IMR-90 (cell line): ENCODE measurements around the gene PLTP. TPM values are rescaled to one million over a fixed set of nuclear protein-coding genes. Genes with fewer than 3 reads are reported as not detected.

Experiments used
- ATAC-seq: fragments of 200-7000 bp; cut with Tn5 transposase; 2 replicates; pipeline ENCODE4 v1.9.1; 2020; ENCODE audit warnings: low read depth, mild to moderate bottlenecking, moderate library complexity
- BruUV-seq: library from RNA; stranded (reverse); fragments of 400-500 nt; replicated peaks from 2 replicates; lab custom pipeline; 2021; lab: Mats Ljungman, UMichigan
- CTCF ChIA-PET: fragments of 300-600 bp; formaldehyde crosslinking; extraction: SDS; loops from one replicate; lab custom pipeline; 2021; ENCODE audit warnings: antibody characterized with exemption; lab: Yijun Ruan, JAX
- POLR2A ChIA-PET: fragments of 300-600 bp; sonication (Branson Sonifier 250); formaldehyde crosslinking; loops from one replicate; lab custom pipeline; 2022; ENCODE audit warnings: antibody characterized with exemption; ENCODE audit not compliant: unreplicated experiment; lab: Charles Lee
- DNase-seq: peaks from one replicate; pipeline ENCODE4 v3.0.0; 2013
- H2AFZ ChIP-seq: replicated peaks from 2 replicates; pipeline ENCODE3; 2013; ENCODE audit warnings: low read length, mild to moderate bottlenecking; ENCODE audit not compliant: poor library complexity
- H2AK5ac ChIP-seq: 2 replicates; pipeline ENCODE4 v1.6.1; 2013; ENCODE audit warnings: low read depth, low read length, inconsistent platforms
- H2AK9ac ChIP-seq: replicated peaks from 2 replicates; pipeline ENCODE3; 2013; ENCODE audit warnings: mild to moderate bottlenecking, low read depth, low read length, moderate library complexity; ENCODE audit not compliant: poor library complexity
- H2BK120ac ChIP-seq: 2 replicates; pipeline ENCODE4 v1.6.1; 2013; ENCODE audit warnings: low read depth, low read length, inconsistent platforms
- H2BK15ac ChIP-seq: 3 replicates; pipeline ENCODE4 v1.6.1; 2013; ENCODE audit warnings: low read depth, low read length, inconsistent platforms
- H2BK20ac ChIP-seq: 2 replicates; pipeline ENCODE4 v1.6.1; 2013; ENCODE audit warnings: low read depth, mild to moderate bottlenecking, inconsistent platforms, low read length, moderate library complexity
- H2BK5ac ChIP-seq: 2 replicates; pipeline ENCODE4 v1.6.1; 2013; ENCODE audit warnings: mild to moderate bottlenecking, low read depth, low read length, inconsistent platforms; ENCODE audit not compliant: poor library complexity, severe bottlenecking
- H3K14ac ChIP-seq: replicated peaks from 2 replicates; pipeline ENCODE4 v1.6.1; 2013; ENCODE audit warnings: low read depth, low read length, inconsistent platforms
- H3K18ac ChIP-seq: 2 replicates; pipeline ENCODE4 v1.6.1; 2013; ENCODE audit warnings: low read depth, low read length, control low read depth
- H3K23ac ChIP-seq: 2 replicates; pipeline ENCODE4 v1.6.1; 2013; ENCODE audit warnings: low read depth, low read length, inconsistent platforms
- H3K27ac ChIP-seq: 2 replicates; pipeline ENCODE4 v1.5.1; 2013; ENCODE audit warnings: mild to moderate bottlenecking, control low read depth, low read length; ENCODE audit not compliant: insufficient read depth
- H3K27me3 ChIP-seq: 2 replicates; pipeline ENCODE4 v1.6.1; 2013; ENCODE audit warnings: low read length; ENCODE audit not compliant: control insufficient read depth, insufficient read depth
- H3K36me3 ChIP-seq: 2 replicates; pipeline ENCODE4 v1.6.1; 2013; ENCODE audit warnings: low read length, mixed read lengths; ENCODE audit not compliant: control insufficient read depth, insufficient read depth
- H3K4ac ChIP-seq: 2 replicates; pipeline ENCODE4 v1.6.1; 2013; ENCODE audit warnings: low read depth, low read length, inconsistent platforms
- H3K4me1 ChIP-seq: 2 replicates; pipeline ENCODE4 v1.6.1; 2013; ENCODE audit warnings: low read length, mixed read lengths; ENCODE audit not compliant: control insufficient read depth, insufficient read depth
- H3K4me2 ChIP-seq: 2 replicates; pipeline ENCODE4 v1.6.1; 2013; ENCODE audit warnings: low read depth, mild to moderate bottlenecking, control low read depth, low read length, moderate library complexity
- H3K4me3 ChIP-seq: 2 replicates; pipeline ENCODE4 v1.5.1; 2013; ENCODE audit warnings: low read depth, mild to moderate bottlenecking, control low read depth, low read length, moderate library complexity; ENCODE audit not compliant: insufficient read depth
- H3K56ac ChIP-seq: 2 replicates; pipeline ENCODE4 v1.6.1; 2013; ENCODE audit warnings: low read length, inconsistent platforms; ENCODE audit not compliant: insufficient read depth; ENCODE audit errors: extremely low read depth
- H3K79me1 ChIP-seq, 2 experiments: 2 replicates each; pipeline ENCODE4 v1.6.1; 2013; ENCODE audit warnings: low read length in 2 of 2, inconsistent platforms in 1 of 2, low read depth in 1 of 2
- H3K9ac ChIP-seq: 2 replicates; pipeline ENCODE4 v1.6.1; 2013; ENCODE audit warnings: low read depth, low read length, control low read depth
- H3K9me1 ChIP-seq: 2 replicates; pipeline ENCODE4 v1.6.1; 2013; ENCODE audit warnings: low read length, inconsistent platforms; ENCODE audit not compliant: insufficient read depth
- H3K9me3 ChIP-seq: 2 replicates; pipeline ENCODE4 v1.6.1; 2013; ENCODE audit warnings: low read length; ENCODE audit not compliant: control insufficient read depth, insufficient read depth
- H4K20me1 ChIP-seq: 2 replicates; pipeline ENCODE4 v1.6.1; 2013; ENCODE audit warnings: low read length, inconsistent platforms; ENCODE audit not compliant: insufficient read depth
- H4K5ac ChIP-seq: 2 replicates; pipeline ENCODE4 v1.6.1; 2013; ENCODE audit warnings: mild to moderate bottlenecking, low read depth, low read length, control low read depth
- H4K8ac ChIP-seq, 2 experiments: 2 replicates each; pipeline ENCODE4 v1.6.1; 2013; ENCODE audit warnings: low read depth in 2 of 2, low read length in 2 of 2, control low read depth in 1 of 2, inconsistent platforms in 1 of 2
- H4K91ac ChIP-seq: 2 replicates; pipeline ENCODE4 v1.6.1; 2013; ENCODE audit warnings: low read depth, low read length, inconsistent platforms; ENCODE audit not compliant: insufficient read depth
- FOS ChIP-seq: fragments of 150-350 bp; IDR thresholded peaks from 2 replicates; pipeline ENCODE4 v1.6.1; 2016; ENCODE audit warnings: low read depth, low read length
- MAZ ChIP-seq: IDR thresholded peaks from 2 replicates; pipeline ENCODE4 v1.6.1; 2012; ENCODE audit warnings: low read depth, mild to moderate bottlenecking, low read length, improper control_type of control experiment, moderate library complexity, borderline replicate concordance
- POLR2A ChIP-seq: IDR thresholded peaks from 2 replicates; pipeline ENCODE4 v1.6.1; 2012; ENCODE audit warnings: mild to moderate bottlenecking, low read depth, low read length
- RFX5 ChIP-seq: IDR thresholded peaks from 2 replicates; pipeline ENCODE4 v1.8.0; 2012; ENCODE audit warnings: low read depth, mild to moderate bottlenecking, low read length, moderate library complexity
- WGBS, 2 experiments: methylation state at CpG; one replicate each; pipeline versions ENCODE4 v1.1.5 to v1.1.7; 2013; ENCODE audit warnings: missing lambda C conversion rate in 2 of 2; ENCODE audit not compliant: insufficient read length in 1 of 2; ENCODE audit errors: extremely low coverage in 2 of 2; 5-methylcytosine and 5-hydroxymethylcytosine counted together
- dilution Hi-C: fragments of 300-500 bp; cut with HindIII; formaldehyde crosslinking; loops from one replicate; pipeline ENCODE4 v1.14.3; 2018; ENCODE audit warnings: low sequenced_read_pairs; ENCODE audit not compliant: unreplicated experiment
- in situ Hi-C: fragments of 300-500 bp; cut with MboI; formaldehyde crosslinking; loops from 3 replicates; pipeline ENCODE4 v1.14.3; 2019; ENCODE audit warnings: low sequenced_read_pairs, inconsistent platforms, mixed read lengths
- intact Hi-C: fragments of 100-400 bp; cut with micrococcal nuclease; formaldehyde crosslinking; loops from 2 replicates; pipeline ENCODE4 v1.10.0; 2022
- polyA plus RNA-seq, 3 experiments: library from polyadenylated mRNA; depleted of rRNA; stranded (reverse); fragments of >200 nt; gene quantifications; 2 replicates each; pipeline ENCODE4 v1.2.3, GENCODE V29; 2012; ENCODE audit warnings: low replicate concordance in 1 of 3
- total RNA-seq: library from RNA; depleted of rRNA; stranded (reverse); fragments of >200 nt; gene quantifications from 2 replicates; pipeline ENCODE4 v1.2.3, GENCODE V29; 2012

Gene PLTP
- total and polyA plus RNA-seq, 2 of the 4 experiments (the other 2 are of a cell fraction): 5.4 to 55.8 TPM

DNA sequence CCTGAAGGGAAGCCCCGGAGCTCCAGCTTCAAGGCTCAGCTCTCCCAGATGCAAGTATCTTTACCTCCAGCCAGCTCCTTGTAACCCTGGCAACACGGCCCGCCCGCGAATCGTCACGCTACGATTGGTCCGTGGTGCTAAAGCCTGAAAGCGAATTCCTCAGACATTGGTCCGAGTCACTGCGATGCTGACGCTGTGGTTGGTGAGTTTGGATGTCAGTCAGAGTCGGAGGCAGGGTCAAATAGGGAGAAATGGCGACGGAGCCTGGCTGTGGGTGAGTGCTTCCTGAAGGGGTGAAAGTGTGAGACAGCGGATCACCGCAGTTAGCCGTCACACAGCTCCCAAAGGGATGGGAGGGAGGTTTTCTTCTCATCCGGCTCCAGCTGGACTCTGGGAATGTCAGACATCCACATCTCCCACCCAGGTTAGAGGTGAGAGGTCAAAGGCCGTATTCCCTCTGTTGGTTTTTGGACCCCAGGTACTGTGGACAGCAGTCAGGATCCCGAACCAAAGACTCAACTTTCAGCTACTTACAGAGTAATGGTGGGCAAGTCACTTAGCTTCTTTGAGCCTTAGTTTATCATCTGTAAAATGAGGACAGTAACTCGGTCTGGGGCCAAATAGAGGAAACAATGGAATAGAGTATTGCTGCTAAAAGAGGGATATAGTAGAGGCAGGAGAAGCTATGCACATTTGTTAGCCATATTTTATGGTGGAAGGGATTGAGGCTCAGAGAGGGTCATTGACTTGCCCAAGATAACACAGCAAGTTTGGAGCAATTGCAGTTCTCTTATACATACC is 30.8 kb downstream of the PLTP start, which contains the start of gene ZSWIM1:
ZSWIM1 (plus strand) TSS at position 240 of the 801 bp plus-strand sequence. CDS start 1,366 bp downstream, outside the sequence.
- BruUV-seq: no TSS peak
- CTCF ChIA-PET: interaction anchor here (0.6 to 1.0 kb wide), 2 partner anchors 9 to 52 kb away, joined by 3 to 5 read pairs; no protein-coding TSS in a partner anchor
- ATAC-seq: peak; percentile 98

More for the DNA sequence above, 30.8 kb downstream of the PLTP start, which contains the start of gene ZSWIM1:
- Histone ChIP-seq H3K36me3 (peaks cover 35% of the 10 kb centered on the region), H3K9ac (peak within 1 kb of the TSS; percentile 83), H3K14ac (peak within 1 kb of the TSS; percentile 96), H4K91ac (peak within 1 kb of the TSS; percentile 87), H3K27me3 (no peaks in the 10 kb centered on the region), H2BK120ac (peak within 1 kb of the TSS; percentile 26; the same call in 1 of the 2 replicates), H3K4me2 (peak within 1 kb of the TSS; percentile 82), H3K18ac (peak within 1 kb of the TSS; percentile 12), H3K79me1 (peaks cover 11 to 37% of the 10 kb centered on the region in 2 experiments; a peak in 3 of 4 replicates), H2BK15ac (peak within 1 kb of the TSS; percentile 45; the same call in 1 of the 3 replicates), H2AFZ (peak within 1 kb of the TSS; percentile 96), H3K4me1 (peaks cover 2% of the 10 kb centered on the region; the same call in 1 of the 2 replicates), H2AK9ac (peak within 1 kb of the TSS; percentile 98), H2AK5ac (peak within 1 kb of the TSS; percentile 87), H3K27ac (peak within 1 kb of the TSS; percentile 72), H3K4me3 (peak within 1 kb of the TSS; percentile 52), H4K8ac (peak within 1 kb of the TSS; percentile 85 to 99), H3K4ac (peak within 1 kb of the TSS; percentile 88), H3K23ac (peak within 1 kb of the TSS; percentile 87), H3K56ac (peak within 1 kb of the TSS; percentile 95), H3K9me3 (no peaks in the 10 kb centered on the region), H4K20me1 (no peaks in the 10 kb centered on the region; the same call in 1 of the 2 replicates), H3K9me1 (peaks cover 4% of the 10 kb centered on the region), H4K5ac (peak within 1 kb of the TSS; percentile 77), H2BK5ac (peak within 1 kb of the TSS; percentile 48), H2BK20ac (no peak within 1 kb of the TSS)
- intact Hi-C loops: no loop called here
- DNase-seq: peak; percentile 99
- dilution Hi-C loops: no loop called here
- POLR2A ChIA-PET: interaction anchor here (0.6 to 1.0 kb wide), 5 partner anchors 9 to 47 kb away, joined by 3 to 4 read pairs (median 3); partner anchors contain the start of genes ACOT8 and ZSWIM3
- TF ChIP-seq FOS: peak; percentile 67; the same call in 1 of the 2 replicates
- TF ChIP-seq RFX5: peak; percentile 27; the same call in 1 of the 2 replicates
- peak; percentile 92 for TF ChIP-seq POLR2A
- no peak for TF ChIP-seq MAZ
- in situ Hi-C loops: no loop called here
- 0% methylated on average over 3 of the region's 23 CpGs; no CpG with 5 or more reads in 1 of the 2 experiments for WGBS, 2 experiments
